T follicular helper cell (primary cell): ENCODE results near the gene LTBP3.
"Not testable (repeated sequence)": the region's sequence is repeated elsewhere in the genome, so short reads cannot be mapped to it uniquely, and the experiment has no call there.

ENCODE experiments used
- DNase-seq: peaks from one replicate; pipeline ENCODE4 v3.0.0-alpha.2; 2020; ENCODE audit warnings: low read depth

The LTBP3 gene

DNA sequence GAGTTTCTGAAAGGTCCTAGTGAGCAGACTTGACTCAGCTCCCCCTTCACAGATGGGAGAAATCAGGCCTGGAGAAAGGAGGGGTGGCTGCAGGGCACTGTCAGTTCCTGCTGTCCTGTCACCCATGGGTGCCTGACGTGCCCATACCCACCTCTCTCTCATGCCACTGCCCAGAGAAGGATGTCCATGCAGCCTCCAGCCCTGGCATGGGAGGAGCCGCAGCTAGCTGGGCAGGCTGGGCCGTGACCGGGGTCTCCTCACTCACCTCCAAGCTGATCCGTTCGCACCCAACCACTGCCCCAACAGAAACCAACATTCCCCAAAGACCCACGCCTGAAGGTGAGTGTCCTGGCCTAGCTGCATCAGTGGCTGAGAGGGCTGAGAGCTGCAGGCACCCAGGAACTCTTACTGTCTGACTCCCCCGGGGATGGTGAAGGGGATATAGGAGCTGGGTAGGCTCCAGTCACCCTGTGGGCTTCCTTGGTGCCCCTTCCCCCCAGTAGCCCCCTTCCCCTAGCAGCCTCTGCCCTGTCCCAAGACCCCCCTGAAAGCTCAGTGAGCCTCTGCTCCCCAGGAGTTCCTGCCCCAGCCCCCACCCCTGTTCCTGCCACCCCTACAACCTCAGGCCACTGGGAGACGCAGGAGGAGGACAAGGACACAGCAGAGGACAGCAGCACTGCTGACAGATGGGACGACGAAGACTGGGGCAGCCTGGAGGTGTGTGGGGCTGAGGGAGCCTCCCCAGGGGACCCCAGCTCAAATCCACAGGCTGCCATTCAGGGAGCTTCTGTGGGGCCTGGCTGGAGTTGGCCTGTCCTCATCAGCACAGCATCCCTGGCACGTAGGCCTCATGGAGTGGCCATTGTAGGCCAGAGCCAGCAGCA is 21.5 kb downstream of the LTBP3 start:
- no peak for DNase-seq

DNA sequence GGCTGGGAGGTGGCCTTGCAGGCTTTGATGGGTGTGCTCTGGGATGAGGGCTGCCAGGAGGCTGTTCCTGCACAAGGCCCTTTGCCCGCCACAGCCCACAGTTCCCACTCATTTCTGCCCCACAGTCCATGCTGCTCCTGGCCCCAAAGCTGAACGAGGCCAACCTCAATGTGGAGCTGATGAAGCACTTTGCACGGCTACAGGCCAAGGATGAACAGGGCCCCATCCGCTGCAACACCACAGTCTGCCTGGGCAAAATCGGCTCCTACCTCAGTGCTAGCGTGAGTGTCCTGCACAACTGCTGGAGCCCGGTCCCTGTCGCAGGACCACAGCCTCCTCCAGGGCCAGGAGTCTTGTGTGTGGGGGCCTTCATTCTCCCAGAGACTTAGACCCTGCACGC is 23.1 kb downstream of the LTBP3 start:
- no peak for DNase-seq

DNA sequence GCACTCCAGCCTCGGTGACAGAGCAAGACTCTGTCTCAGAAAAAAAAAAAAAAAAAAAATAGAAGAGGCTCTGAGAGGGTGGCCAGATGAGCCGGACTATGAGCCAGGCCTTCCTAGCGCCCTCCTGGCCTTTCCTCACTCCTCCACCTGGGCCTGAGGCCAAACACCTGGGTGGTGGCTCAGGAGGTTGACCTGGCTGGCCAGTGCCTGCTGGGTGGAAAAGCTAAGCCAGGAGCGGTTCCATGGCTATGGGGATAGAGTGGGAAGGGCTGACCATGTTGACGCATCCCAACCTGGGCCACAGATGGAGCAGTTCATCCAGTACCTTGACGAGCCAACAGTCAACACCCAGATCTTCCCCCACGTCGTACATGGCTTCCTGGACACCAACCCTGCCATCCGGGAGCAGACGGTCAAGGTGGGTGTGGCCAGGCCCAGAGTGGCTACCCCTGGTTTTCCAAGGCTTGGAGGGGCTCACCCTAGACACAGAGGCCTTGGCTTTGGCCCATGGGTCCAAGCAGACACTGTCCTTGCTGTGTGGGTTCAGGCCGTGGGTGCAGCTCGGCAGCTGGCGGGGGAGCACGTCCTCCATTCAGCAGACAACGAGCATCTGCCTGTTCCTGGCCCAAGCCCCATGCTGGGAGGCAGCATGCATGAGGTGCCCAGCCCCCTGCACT is 25.6 kb downstream of the LTBP3 start:
- no peak for DNase-seq

DNA sequence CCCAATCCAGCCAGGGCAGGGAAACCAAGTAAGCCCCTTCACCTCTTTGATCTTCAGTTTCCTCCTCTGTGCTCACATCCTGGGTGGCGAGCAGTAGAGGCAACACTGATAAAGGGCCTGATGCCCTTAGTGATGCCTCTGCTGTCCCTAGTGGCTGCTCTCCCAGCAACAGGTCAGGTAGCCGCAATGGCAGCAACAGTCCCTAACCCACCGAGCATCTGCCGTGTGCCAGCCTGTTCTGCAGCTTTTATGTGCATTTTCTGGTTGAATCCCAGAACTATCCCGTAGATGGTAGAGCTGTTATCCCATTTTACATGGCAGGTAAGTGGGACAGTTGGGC is 28.0 kb downstream of the LTBP3 start:
- DNase-seq, result no peak

DNA sequence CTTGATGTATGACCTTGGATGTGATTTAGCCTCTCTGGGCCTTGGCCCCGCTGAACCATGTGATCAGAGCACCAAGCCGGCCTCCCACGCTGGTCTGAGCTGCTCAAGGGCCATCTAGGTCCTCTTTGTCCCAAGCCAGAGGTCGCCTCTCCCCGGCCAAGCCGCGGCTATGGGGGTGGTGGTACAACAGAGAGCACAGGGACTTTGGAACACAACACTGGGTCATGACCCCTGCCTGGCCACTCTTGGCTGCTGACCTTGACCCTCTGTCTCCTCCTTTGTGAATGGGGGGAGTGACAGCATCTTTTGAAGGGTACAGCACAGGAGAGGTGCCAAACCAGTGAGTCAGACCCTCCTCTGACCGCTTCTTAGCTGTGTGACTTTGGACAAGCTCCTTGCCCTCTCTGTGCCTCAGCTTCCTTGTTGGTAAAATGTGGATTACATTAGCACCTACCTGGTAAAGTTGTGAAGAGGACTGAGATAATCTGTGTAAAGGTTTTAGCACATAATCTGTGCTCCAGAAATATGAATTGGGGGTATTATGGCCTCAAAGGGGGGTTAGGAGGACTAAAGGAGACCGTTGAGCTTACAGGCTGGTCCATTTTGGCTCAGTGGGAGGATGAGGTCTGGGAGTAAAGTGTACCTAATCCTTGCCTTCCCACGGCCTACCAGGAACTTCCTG is 28.5 kb downstream of the LTBP3 start:
- no peak for DNase-seq

DNA sequence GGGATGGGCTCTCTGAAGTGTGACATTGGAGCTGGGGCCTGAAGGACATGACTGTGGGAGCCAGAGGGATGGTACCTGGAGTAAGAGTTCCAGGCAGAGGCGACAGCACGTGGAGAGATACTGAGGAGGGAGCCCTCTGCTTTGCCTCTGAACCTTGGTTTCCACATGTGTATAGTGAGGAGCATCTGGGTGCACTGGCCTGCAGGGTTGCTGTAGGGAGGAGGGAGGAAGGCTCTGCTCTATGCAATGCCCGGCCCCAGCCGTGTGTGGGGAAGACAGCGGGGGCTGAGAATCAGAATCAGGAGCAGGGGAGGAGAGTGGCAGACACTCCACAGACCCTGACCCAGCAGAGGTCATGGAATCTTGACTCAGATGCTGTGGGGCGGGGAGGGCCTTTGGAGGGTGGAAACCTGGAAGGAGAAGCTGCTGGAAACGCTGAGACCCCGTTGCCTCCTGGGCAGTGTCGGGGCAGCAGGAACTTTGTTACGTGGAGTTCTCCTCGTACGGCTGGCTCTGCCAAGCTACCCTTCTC is 29.3 kb downstream of the LTBP3 start:
- no peak for DNase-seq

DNA sequence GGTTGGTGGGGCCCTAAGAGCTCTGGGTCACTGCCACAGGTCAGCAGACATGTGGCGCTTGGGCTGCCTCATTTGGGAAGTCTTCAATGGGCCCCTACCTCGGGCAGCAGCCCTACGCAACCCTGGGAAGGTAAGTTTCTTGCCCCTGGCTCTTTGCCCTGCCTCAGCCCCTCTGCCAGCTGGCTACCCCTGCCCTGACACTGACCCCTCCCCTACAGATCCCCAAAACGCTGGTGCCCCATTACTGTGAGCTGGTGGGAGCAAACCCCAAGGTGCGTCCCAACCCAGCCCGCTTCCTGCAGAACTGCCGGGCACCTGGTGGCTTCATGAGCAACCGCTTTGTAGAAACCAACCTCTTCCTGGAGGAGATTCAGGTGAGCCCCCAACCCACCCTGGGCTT is 31.4 kb downstream of the LTBP3 start:
- DNase-seq, result no peak

DNA sequence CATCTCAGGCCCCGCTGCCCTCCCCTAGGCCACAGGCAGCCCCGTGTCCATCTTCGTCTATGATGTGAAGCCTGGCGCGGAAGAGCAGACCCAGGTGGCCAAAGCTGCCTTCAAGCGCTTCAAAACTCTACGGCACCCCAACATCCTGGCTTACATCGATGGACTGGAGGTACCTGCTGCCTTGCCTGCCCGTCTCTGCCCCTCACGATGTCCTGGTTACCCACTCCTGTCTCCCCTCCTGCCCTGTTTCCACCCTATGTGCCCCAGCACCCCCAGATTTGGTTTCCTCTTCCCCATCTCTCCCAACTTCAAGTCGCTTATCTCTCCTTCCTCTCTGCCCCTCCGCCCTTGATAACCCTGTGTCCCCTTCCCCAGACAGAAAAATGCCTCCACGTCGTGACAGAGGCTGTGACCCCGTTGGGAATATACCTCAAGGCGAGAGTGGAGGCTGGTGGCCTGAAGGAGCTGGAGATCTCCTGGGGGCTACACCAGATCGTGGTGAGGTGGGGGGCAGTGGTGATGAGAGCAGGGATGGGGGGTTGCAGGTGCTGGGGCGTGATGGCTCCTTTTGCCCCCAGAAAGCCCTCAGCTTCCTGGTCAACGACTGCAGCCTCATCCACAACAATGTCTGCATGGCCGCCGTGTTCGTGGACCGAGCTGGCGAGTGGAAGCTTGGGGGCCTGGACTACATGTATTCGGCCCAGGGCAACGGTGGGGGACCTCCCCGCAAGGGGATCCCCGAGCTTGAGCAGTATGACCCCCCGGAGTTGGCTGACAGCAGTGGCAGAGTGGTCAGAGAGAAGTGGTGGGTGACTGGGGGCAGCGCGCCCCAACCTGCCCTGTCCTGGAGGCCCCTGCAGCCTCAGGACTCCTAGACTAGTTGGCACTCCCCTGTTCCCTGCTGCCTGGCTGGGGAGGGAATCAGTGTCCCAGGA is 32.3 kb downstream of the LTBP3 start:
- no peak for DNase-seq

DNA sequence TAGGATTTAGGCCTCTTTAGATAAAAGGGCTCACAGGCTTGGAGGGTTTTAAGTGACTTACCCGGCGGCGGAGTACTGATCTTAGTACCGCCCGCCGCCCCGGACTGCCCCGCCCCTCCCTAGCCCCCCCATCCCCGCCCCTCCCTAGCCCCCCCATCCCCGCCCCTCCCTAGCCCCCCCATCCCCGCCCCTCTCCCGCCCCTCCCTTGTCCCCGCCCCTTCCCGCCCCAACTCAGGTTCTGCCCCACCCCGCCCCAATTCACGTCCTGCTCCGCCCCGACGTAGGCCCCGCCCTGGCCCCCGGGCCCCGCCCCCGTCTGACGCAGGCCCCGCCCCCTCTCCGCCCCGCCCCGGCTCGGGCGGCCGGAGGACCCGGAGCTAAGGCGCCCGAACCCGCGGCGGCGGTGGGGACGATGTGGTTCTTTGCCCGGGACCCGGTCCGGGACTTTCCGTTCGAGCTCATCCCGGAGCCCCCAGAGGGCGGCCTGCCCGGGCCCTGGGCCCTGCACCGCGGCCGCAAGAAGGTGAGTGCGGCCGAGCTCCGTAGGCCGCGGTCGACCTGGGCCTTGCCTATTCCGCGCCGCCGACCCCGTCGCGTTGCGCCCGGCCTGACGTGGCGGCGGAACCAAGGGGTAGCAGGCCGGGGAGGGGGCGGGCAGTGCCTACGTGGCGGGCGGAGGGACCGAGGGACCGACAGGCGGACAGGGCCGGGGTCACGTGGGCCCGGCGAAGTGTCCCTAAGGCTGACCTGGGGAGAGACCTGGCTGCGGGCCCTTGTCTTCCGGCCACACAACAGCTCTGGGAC is 33.2 kb downstream of the LTBP3 start, which contains the start of gene SCYL1:
SCYL1 (plus strand) TSS at position 343 of the 805 bp plus-strand sequence; CDS start at position 414, 71 bp downstream.
- DNase-seq, result peak; percentile 79

DNA sequence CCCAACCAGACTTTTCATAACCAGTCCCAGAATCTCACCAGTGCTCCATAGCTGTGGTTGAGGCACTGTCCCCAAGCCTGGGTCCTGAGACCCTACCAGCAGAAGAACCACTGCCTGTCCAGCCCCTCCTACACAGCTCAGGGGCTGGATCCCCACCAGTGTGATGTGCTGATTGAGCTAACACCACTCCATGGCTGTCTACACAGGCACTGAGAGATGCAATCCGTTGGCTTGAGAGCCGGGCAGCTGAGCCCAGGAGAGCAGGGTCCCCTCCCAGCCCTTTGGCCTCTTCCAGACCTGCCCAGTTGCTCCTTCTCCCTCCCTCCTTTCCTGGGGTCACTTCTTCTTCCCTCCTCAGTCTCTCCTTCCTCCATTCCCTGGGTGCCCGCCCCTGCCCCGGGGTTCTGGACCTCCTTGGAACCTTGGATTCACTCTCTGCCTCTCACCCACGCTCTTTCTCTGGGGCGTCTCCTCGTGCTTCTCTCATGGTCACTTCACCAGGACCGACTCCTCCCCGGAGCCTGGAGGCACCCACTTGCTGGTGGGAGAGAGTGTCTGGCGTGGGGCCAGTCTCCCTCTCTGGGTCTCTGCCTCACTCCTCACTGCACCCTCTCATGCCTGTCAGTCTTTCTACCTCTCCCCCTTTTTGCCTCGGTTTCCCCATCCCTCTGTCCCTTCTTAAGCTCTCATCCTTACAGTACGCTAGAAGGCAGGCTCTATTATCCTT is 34.0 kb downstream of the LTBP3 start:
- DNase-seq, result no peak

DNA sequence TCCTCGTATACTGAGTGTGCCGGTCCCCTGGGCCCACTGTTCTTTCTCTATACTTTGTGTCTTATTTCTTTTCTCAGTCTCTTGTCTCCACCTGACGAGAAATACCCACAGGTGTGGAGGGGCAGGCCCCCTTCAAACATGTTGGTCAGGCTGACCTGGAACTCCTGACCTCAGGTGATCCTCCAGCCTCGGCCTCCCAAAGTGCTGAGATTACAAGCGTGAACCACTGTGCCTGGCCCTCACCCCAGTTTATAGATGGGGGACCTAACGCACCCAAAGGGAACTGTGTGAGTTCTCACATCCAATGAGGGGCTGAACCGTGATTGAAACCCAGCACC is 34.6 kb downstream of the LTBP3 start:
- DNase-seq, result not testable (repeated sequence)

DNA sequence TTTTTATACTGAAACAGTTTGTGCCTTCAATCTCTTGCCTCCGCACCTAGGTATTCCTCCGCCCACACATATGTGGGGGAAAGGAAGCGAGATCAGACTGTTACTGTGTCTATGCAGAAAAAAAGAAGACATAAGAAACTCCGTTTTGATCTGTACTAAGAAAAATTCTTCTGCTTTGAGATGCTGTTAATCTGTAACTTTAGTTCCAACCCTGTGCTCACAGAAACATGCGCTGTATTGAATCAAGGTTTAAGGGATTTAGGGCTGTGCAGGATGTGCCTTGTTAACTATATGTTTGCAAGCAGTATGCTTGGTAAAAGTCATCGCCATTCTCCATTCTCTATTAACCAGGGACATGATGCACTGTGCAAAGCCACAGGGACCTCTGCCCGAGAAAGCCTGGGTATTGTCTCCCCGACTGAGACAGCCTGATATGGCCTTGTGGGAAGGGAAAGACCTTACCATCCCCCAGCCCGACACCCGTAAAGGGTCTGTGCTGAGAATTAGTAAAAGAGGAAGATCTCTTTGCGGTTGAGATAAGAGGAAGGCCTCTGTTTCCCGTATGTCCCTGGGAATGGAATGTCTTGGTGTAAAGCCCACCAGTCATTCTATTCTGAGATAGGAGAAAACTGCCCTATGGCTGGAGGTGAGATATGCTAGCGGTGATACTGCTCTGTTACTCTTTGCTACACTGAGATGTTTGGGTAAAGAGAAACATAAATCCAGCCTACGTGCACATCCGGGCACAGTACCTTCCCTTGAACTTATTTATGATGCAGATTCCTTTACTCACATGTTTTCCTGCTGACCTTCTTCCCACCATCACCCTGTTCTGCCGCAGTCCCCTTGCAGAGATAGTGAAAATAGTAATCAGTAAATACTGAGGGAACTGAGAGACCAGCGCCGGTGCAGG is 35.2 kb downstream of the LTBP3 start:
- not testable (repeated sequence) for DNase-seq

DNA sequence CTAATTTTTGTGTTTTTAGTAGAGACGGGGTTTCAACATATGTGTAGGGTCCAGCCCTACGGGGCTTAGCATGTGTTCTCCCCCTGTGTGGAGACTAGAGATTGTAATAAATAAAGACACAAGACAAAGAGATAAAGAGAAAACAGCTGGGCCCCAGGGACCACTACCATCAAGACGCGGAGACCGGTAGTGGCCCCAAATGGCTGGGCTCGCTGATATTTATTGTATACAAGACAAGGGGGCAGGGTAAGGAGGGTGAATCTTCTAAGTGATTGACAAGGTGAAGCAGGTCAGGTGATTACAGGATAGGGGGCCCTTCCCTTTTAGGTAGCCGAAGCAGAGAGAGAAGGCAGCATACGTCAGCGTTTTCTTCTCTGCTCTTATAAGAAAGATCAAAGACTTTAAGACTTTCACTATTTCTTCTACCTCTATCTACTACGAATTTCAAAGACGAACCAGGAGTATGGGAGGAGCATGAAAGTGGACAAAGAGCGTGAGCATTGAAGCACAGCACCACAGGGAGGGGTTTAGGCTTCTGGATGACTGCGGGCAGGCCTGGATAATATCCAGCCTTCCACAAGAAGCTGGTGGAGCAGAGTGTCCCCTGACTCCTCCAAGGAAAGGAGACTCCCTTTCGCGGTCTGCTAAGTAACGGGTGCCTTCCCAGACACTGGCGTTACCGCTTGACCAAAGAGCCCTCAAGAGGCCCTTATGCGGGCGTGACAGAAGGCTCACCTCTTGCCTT is 36.2 kb downstream of the LTBP3 start:
- DNase-seq, result not testable (repeated sequence)

DNA sequence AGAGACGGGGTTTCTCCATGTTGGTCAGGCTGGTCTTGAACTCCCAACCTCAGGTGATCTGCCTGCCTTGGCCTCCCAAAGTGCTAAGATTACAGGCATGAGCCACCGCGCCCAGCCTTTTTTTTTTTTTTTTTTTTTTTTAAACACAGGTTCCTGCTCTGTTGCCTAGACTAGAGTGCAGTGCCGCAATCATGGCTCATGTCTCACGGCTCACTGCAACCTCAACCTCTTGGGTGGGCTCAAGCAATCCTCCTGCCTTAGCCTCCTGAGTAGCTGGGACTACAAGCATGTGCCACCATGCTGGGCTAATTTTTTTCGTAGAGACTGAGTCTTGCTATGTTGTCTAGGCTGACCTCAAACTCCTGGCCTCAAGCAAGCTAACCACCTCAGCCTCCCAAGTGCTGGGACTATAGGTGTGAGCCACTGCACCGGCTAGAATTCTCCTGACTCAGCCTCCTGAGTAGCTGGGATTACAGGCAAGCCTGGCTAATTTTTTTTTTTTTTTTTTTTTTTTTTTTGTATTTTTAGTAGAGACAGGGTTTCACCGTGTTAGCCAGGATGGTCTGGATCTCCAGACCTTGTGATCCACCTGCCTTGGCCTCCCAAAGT is 39.1 kb downstream of the LTBP3 start:
- DNase-seq, result not testable (repeated sequence)

DNA sequence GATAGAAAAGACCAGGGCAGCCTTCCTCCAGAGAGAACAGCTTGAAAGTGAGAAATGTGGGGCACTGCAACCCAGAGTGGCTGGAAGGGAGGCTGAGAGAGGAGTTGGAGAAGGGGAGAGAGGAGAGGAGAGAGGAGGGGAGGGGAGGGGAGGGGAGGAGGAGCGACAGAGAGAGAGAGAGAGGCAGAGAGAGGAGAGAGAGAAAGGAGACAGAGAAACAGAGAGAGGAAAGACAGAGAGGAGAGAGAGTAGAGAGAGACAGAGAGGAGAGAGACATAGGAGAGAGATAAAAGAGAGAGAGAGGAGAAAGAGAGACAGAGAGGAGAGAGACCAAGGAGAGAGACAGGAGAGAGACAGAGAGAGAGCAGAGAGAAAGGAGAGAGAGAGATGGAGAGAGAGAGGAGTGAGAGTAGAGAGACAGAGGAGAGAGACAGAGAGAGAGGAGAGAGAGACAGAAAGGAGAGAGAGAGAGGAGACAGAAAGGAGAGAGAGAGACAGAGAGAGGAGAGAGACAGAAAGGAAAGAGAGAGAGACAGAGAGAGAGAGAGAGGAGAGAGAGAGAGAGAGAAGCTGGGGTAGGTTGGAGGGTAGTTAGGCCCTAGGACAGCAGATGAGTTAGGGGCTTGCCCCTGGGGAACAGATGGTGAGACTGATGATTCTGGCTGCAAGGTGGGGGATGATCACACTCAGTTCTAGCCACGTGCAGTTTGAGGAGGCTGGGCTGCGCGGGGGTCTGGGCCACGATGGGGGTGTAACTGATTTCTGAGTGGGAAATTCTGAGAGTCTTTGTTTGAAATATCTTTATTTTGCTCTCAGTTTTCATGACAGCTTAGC is 41.8 kb downstream of the LTBP3 start:
- DNase-seq, result no peak

DNA sequence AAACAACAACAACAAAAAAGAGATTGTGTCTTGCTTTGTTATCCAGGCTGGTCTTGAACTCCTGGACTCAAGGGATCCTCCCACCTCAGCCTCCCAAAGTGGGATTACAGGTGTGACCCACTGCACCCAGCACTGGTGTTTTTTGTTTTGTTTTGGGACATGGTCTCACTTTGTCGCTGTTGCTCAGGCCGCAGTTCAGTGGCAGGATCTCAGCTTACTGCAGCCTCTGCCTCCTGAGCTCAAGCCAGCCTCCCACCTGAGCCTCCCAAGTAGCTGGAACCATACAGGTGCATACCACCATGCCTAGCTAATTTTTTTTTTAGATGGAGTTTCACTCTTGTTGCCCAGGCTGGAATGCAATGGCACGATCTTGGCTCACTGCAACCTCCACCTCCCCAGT is 45.8 kb downstream of the LTBP3 start:
- DNase-seq, result not testable (repeated sequence)
